Measurements from ENCODE around the gene SYTL3.

SYTL3 gene

DNA sequence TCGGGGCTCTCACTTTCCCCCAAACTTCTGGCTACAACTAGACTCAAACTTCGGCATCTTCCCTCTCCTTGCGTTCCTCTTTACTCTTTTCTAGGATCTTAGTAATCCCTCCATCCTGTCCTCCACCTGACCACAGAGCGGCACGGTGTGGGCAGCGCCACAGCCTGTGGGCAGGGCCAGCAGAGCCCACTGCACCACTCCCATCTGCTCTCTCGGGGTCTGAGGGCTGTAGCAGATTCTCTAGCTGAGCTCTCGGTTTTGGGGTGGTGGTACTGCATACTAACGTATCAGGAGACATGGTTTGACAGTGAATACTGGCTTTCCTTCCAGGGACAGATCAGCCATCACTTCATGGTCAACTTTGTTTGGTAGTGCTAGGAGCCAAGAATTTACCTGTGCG lies 111.9 kb downstream of the SYTL3 start:
- no peaks in the 10 kb centered on the region for H3K9me3 Mint-ChIP-seq
- peaks cover 36% of the 10 kb centered on the region for H3K36me3 Mint-ChIP-seq (ENCODE audit: low read depth)
- H3K4me1 Mint-ChIP-seq (ENCODE audit: low read depth), result peaks cover 21% of the 10 kb centered on the region
- no peaks in the 10 kb centered on the region for H3K27me3 Mint-ChIP-seq
- intact Hi-C loops (cut with micrococcal nuclease), result loop anchor here (10.0 kb wide), 1 partner anchor 57 kb away; no protein-coding TSS in a partner anchor
- no peak overlapping the region for H3K27ac Mint-ChIP-seq
- H3K4me3 Mint-ChIP-seq, result no peak overlapping the region

DNA sequence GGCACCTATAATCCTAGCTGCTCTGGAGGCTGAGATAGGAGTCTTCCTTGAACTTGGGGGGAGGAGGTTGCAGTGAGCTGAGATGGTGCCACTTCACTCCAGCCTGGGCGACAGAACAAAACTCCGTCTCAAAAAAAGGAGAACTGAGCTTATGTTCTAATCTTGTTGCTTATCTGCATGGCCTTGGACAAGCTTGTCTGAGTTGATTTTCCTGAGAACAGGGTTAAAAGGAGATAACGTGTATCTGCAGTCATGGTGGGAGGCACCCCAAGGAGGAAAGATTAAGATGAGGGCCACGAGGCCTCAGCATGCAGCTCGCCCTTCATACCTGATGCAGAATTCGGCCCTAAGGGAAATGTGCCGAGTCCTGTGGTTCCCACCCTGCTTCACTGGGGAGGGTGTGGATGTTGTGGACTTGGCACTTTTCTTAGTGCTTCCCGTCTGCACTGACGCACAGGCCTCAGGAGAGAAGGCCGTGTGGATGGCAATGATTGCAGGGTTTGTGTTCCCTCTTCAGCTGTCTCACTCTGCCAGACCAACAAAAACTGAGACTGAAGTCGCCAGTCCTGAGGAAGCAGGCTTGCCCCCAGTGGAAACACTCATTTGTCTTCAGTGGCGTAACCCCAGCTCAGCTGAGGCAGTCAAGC lies 113.1 kb downstream of the SYTL3 start:
- intact Hi-C loops (cut with micrococcal nuclease), result loop anchor here (10.0 kb wide), 1 partner anchor 58 kb away; no protein-coding TSS in a partner anchor
- H3K27ac Mint-ChIP-seq, result no peak overlapping the region
- peaks cover 21% of the 10 kb centered on the region for H3K4me1 Mint-ChIP-seq (ENCODE audit: low read depth)
- H3K27me3 Mint-ChIP-seq, result no peaks in the 10 kb centered on the region
- no peaks in the 10 kb centered on the region for H3K9me3 Mint-ChIP-seq
- H3K36me3 Mint-ChIP-seq (ENCODE audit: low read depth), result peaks cover 48% of the 10 kb centered on the region
- no peak overlapping the region for H3K4me3 Mint-ChIP-seq

DNA sequence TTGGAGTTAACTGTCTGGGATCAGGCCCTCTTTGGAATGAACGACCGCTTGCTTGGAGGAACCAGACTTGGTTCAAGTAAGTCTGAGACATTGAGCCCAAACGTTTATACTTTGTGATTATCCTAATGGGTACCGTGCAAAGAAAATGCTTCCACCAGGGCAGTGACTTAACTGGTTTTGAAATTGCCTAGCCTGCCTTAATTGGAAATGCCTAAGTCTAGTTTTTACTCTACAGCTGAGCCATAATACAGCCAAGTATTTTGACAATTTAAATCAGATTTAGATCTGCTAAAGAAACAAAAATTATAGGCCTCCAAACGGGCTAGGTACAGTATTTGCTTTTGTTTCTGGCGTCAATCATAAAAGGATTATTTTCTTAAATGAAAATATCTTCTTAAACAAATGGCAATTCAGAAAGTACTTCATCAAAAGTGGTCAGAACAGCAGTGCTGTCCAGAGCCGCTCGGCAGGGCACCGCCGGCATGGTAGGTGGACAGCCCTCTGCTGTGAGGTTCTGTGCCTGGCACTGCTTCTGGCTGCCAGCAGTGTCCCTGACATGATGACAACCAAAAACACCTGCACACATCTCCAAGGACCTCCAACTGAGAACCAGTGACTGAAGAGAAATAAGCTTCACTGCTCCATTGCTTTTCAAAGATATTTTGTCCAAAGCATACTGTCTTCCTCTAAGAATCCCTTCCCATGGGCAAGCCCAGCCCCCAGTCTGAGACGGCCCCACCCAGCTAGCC lies 113.8 kb downstream of the SYTL3 start:
- Mint-ChIP-seq H3K27ac (no peak overlapping the region), H3K4me3 (no peak overlapping the region), H3K9me3 (no peaks in the 10 kb centered on the region), H3K4me1 (ENCODE audit: low read depth) (peaks cover 21% of the 10 kb centered on the region), H3K36me3 (ENCODE audit: low read depth) (peaks cover 55% of the 10 kb centered on the region), H3K27me3 (no peaks in the 10 kb centered on the region)
- intact Hi-C loops (cut with micrococcal nuclease), result loop anchor here (10.0 kb wide), 1 partner anchor 59 kb away; no protein-coding TSS in a partner anchor

DNA sequence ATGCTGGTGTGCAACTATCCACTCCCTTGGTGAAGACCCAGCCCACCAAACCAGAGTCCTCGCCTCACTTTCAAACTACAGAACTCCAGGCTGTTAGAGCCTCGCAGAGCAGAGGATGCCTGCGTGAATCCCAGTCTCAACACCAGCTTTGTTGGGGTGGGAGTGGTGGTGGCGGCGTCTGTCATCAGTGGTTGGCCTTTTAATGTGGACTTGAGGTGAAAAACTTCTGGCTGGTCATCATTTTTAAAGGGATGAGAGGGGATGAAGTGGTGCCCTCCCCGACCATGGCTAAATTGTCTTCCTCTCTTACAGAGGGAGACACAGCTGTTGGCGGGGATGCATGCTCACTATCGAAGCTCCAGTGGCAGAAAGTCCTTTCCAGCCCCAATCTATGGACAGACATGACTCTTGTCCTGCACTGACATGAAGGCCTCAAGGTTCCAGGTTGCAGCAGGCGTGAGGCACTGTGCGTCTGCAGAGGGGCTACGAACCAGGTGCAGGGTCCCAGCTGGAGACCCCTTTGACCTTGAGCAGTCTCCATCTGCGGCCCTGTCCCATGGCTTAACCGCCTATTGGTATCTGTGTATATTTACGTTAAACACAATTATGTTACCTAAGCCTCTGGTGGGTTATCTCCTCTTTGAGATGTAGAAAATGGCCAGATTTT lies 114.5 kb downstream of the SYTL3 start:
- Mint-ChIP-seq H3K4me1 (ENCODE audit: low read depth) (peaks cover 21% of the 10 kb centered on the region), H3K4me3 (no peak overlapping the region), H3K27me3 (no peaks in the 10 kb centered on the region), H3K9me3 (no peaks in the 10 kb centered on the region), H3K36me3 (ENCODE audit: low read depth) (peaks cover 62% of the 10 kb centered on the region), H3K27ac (no peak overlapping the region)
- intact Hi-C loops (cut with micrococcal nuclease), result loop anchor here (10.0 kb wide), 1 partner anchor 60 kb away; no protein-coding TSS in a partner anchor

DNA sequence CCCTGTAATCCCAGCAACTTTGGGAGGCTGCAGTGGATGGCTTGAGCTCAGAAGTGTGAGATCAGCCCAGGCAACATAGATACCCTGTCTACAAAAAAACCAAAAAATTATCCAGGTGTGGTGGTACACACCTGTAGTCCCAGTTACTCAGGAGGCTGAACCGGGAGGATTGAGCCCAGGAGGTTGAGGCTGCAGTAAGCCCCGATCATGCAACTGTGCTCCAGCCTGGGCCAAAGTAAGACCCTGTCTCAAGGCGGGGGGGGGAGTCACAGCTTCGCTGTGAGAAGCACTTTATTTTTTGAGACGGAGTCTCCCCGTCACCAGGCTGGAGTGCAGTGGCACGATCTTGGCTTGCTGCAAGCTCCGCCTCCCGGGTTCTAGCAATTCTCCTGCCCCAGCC lies 115.1 kb downstream of the SYTL3 start:
- no peak overlapping the region for H3K4me3 Mint-ChIP-seq

DNA sequence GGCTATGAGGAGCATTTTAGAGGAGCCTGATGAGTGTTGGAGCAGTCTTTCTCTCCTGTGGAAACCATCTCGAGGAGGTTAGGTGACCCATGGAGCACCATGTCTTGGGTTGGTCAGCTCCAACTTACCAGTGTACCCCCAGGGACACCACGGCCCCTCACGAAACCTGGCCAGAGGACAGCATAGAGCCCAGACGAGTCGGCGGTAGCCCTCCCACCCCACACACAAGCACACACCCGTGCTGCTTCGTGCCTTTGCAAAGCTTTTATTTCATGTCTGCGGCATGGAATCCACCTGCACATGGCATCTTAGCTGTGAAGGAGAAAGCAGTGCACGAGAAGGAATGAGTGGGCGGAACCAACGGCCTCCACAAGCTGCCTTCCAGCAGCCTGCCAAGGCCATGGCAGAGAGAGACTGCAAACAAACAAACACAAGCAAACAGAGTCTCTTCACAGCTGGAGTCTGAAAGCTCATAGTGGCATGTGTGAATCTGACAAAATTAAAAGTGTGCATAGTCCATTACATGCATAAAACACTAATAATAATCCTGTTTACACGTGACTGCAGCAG lies 115.7 kb downstream of the SYTL3 start:
- Mint-ChIP-seq H3K27ac (no peak overlapping the region), H3K9me3 (no peaks in the 10 kb centered on the region), H3K27me3 (no peaks in the 10 kb centered on the region), H3K4me3 (no peak overlapping the region), H3K4me1 (ENCODE audit: low read depth) (peaks cover 15% of the 10 kb centered on the region), H3K36me3 (ENCODE audit: low read depth) (peaks cover 75% of the 10 kb centered on the region)
- intact Hi-C loops (cut with micrococcal nuclease), result loop anchor here (10.0 kb wide), 1 partner anchor 61 kb away; no protein-coding TSS in a partner anchor

More for the DNA sequence above, 115.1 kb downstream of the SYTL3 start:
- no peaks in the 10 kb centered on the region for H3K27me3 Mint-ChIP-seq
- H3K9me3 Mint-ChIP-seq, result no peaks in the 10 kb centered on the region
- H3K4me1 Mint-ChIP-seq (ENCODE audit: low read depth), result peaks cover 19% of the 10 kb centered on the region
- intact Hi-C loops (cut with micrococcal nuclease), result loop anchor here (10.0 kb wide), 1 partner anchor 60 kb away; no protein-coding TSS in a partner anchor
- H3K27ac Mint-ChIP-seq, result no peak overlapping the region
- H3K36me3 Mint-ChIP-seq (ENCODE audit: low read depth), result peaks cover 68% of the 10 kb centered on the region

DNA sequence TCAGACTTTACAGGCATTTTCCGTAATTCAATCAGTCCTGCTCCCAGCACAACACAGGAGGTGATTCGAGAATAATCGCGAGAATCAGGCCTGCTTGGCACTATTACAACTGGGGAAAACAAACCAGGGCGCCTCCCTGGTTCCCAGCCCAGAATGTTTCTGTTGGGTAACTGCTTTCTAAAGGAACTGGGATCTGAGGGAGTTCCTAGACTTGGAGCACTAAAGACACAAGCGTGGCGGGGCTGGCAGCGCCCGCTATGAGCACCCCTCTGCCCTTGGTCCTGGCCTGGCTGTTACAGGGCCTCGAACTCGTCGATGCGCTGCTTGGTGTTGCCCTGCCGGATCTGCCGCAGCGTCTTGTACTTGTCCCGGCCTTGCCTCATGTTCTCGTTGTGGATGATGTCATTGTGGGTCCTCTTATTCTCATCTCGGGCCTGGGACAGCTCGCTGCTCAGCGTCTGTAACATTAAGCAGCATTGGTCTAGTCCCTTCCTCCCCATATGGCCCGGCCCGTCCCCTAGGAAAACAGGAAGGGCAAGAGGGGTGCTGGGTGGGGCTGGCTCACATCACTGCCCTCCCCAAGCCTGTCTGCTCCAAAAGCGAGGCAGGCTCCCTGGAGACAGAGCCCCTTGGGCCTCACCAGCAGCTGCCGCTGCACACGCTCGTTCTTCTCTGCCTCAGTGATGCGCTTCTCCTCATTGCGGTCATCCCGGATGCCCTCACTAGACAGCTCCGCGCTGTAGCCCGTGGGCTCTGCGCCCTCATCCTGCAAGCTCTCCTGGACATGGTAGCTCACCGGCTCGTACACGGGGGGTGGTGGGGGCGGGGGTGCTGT lies 117.0 kb downstream of the SYTL3 start:
- Mint-ChIP-seq H3K27me3 (no peaks in the 10 kb centered on the region), H3K9me3 (no peaks in the 10 kb centered on the region), H3K36me3 (ENCODE audit: low read depth) (peaks cover 87% of the 10 kb centered on the region), H3K27ac (no peak overlapping the region), H3K4me1 (ENCODE audit: low read depth) (peaks cover 16% of the 10 kb centered on the region), H3K4me3 (no peak overlapping the region)
- intact Hi-C loops (cut with micrococcal nuclease), result loop anchor here (10.0 kb wide), 1 partner anchor 62 kb away; no protein-coding TSS in a partner anchor

DNA sequence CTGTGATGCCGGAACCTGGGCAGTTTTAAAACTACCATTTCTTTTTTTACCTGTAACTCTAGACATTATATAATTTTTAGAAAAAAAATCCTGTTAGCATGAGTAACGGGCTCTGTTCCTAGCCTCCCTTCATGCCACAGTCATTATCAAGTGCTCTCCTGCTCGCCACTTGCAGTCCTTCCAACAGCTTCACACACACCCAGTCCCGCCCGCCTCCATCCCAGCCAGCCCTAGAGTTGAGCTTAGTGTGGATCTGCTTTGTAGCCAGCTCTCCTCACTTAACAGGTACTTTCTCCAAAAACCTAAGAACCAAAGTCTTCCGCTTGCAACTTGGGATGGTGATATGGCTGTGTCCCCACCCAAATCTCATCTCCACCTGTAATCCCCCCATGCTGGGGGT lies 117.9 kb downstream of the SYTL3 start:
- H3K27ac Mint-ChIP-seq, result no peak overlapping the region
- intact Hi-C loops (cut with micrococcal nuclease), result loop anchor here (10.0 kb wide), 1 partner anchor 63 kb away; no protein-coding TSS in a partner anchor
- H3K4me3 Mint-ChIP-seq, result no peak overlapping the region
- H3K4me1 Mint-ChIP-seq (ENCODE audit: low read depth), result peaks cover 14% of the 10 kb centered on the region
- H3K9me3 Mint-ChIP-seq, result no peaks in the 10 kb centered on the region
- H3K27me3 Mint-ChIP-seq, result no peaks in the 10 kb centered on the region
- H3K36me3 Mint-ChIP-seq (ENCODE audit: low read depth), result peaks cover 95% of the 10 kb centered on the region

DNA sequence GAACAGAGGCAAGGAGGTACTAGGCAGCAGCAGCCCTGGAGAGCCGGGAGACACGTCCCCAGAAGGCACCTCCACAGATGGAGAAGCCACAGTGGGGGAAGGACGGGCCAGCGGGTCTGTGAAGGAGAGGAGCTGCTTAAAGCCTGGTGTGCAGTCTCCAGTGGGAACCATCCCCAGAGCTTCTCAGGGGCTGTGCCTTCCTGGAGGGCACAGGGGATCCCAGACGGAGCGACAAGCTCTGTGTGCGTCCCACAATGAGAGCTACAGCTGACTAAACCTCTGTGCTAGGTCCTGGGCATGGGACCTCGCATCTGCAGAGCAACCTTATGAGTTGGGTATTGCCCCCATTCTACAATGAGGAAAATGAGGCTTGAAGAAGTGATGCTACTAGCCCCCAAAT lies 118.6 kb downstream of the SYTL3 start:
- no peaks in the 10 kb centered on the region for H3K27me3 Mint-ChIP-seq
- peaks cover 97% of the 10 kb centered on the region for H3K36me3 Mint-ChIP-seq (ENCODE audit: low read depth)
- no peak overlapping the region for H3K4me3 Mint-ChIP-seq
- peaks cover 19% of the 10 kb centered on the region for H3K4me1 Mint-ChIP-seq (ENCODE audit: low read depth)
- no peak overlapping the region for H3K27ac Mint-ChIP-seq
- intact Hi-C loops (cut with micrococcal nuclease), result loop anchor here (10.0 kb wide), 1 partner anchor 64 kb away; no protein-coding TSS in a partner anchor
- no peaks in the 10 kb centered on the region for H3K9me3 Mint-ChIP-seq

DNA sequence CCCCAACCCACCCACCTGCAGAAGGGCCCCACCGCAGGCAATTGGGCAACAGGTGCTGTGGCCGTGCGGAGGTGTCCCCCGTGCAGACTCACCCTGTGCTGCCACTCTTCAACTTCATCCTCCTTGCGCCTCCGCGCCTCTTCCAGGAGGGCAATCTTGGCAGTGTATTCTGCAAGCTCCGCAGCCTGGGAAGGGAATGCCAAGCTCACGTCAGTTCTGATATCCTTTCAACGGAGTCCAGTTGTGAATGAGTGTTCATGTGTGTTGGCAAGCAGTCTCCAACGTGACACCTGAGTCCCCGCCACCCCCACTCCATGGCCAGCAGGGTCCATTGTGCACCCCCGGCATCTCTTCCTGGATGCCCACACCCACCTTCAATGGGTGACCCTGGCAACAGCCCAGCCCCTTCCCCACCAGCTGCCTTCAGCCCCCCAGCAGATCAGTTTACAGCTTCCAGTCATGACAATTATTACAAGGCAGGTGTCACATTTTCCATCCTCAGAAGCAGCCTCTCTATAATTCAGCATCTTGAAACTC lies 119.4 kb downstream of the SYTL3 start:
- intact Hi-C loops (cut with micrococcal nuclease), result loop anchor here (10.0 kb wide), 1 partner anchor 65 kb away; no protein-coding TSS in a partner anchor
- no peak overlapping the region for H3K27ac Mint-ChIP-seq
- H3K9me3 Mint-ChIP-seq, result no peaks in the 10 kb centered on the region
- H3K4me3 Mint-ChIP-seq, result no peak overlapping the region
- H3K36me3 Mint-ChIP-seq (ENCODE audit: low read depth), result peaks cover 99% of the 10 kb centered on the region
- H3K27me3 Mint-ChIP-seq, result no peaks in the 10 kb centered on the region
- H3K4me1 Mint-ChIP-seq (ENCODE audit: low read depth), result peaks cover 16% of the 10 kb centered on the region

DNA sequence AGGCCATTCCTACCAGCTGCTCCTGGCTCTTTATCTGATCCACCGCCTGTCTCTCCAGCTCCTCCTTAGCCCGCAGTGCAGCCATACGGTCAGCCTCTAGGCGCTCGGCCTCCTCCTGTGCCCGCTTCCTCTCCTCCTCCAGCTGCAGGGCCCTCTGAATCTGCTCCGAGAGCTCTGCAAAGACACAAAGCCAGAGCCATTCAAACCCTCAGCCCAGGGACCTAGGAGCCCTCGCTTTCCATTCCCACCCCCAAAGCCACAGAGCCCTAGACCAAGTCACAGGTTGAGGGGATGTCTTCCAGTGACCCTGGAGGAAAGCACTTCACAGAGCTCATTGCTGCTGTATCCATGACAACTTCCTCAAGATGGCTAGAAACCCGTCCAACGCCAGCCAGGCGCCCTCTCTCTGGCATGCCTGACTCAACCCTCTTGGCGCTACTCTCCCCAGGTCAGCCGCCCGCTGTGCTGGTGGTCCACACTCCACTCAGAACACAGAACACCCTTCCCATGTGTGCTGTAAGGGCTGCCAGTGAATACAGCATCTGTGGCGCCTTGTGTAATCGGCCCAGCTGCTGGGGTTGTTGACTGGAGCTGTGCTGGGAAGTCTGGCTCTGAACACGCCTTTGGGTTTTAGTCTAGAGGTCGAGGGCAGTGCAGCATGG lies 120.0 kb downstream of the SYTL3 start:
- H3K27me3 Mint-ChIP-seq, result no peaks in the 10 kb centered on the region
- peaks cover 16% of the 10 kb centered on the region for H3K4me1 Mint-ChIP-seq (ENCODE audit: low read depth)
- H3K27ac Mint-ChIP-seq, result no peak overlapping the region
- no peak overlapping the region for H3K4me3 Mint-ChIP-seq
- intact Hi-C loops (cut with micrococcal nuclease), result loop anchor here (10.0 kb wide), 1 partner anchor 65 kb away; no protein-coding TSS in a partner anchor
- peaks cover 99% of the 10 kb centered on the region for H3K36me3 Mint-ChIP-seq (ENCODE audit: low read depth)
- no peaks in the 10 kb centered on the region for H3K9me3 Mint-ChIP-seq

DNA sequence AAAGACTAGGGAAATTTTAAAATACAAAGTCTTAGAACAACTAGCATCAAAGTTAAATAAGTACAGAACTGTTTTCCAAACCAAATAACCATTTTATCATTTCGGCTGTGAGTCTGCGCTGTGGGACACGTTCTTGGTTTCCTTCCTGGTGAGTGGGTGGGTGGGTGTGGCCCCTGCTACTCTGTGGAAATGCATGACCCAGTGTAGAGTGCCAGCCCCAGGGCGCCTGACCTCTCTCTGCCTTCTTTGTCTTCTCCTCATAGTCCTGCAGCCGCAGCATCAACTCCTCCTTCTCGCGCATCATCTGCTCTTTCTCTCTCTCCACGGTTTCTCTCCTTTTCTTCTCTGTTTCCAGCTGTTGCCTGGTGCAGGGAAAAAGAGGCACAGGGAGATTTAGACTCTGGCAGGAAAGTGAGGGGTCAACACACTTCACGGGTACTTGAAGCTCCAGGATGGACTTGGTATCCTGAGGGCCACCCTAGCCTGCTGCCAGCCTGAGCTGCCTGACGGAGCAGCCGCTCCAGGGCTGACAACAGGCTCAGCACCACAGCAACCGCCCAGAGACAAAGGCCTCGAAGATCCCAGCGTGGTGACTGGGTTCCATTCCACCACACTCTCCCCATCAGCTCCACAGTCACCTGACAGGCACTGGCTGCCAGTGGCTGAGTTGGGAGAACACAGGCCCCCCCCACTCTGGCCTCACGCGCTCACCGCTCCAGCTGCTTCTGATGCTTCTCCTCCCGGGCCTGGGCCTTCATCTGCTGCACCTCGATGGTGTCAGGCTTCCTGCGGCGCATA lies 120.9 kb downstream of the SYTL3 start:
- peaks cover 16% of the 10 kb centered on the region for H3K4me1 Mint-ChIP-seq (ENCODE audit: low read depth)
- no peak overlapping the region for H3K4me3 Mint-ChIP-seq
- H3K27ac Mint-ChIP-seq, result peak overlapping the region; percentile 6
- intact Hi-C loops (cut with micrococcal nuclease), result no loop called here
- no peaks in the 10 kb centered on the region for H3K9me3 Mint-ChIP-seq
- no peaks in the 10 kb centered on the region for H3K27me3 Mint-ChIP-seq
- H3K36me3 Mint-ChIP-seq (ENCODE audit: low read depth), result peaks cover 99% of the 10 kb centered on the region
